Measurements from ENCODE around the gene KRT26.

Gene KRT26

DNA sequence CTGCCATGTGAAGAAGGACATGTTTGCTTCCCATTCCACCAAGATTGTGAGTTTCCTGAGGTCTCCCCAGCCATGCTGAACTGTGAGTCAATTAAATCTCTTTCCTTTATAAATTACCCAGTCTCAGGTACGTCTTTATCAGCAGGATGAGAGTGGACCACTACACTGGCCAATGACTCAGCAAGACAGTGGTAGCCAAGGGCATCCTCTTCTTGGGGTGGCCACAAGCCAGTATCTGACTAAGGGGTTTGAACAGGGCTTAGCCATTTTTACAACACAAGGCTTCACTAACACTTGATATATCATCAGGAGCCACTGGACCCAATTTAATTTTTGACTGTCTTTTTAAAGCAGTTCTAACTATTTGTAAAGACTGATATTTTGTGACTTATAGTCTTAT lies 47.3 kb downstream of the KRT26 start:
- no peak for DNase-seq

GRCh38 chr17:40722241-40722640 lies 49.8 kb downstream of the KRT26 start:
- DNase-seq = no peak

- peak; percentile 17 for DNase-seq
Observed at GRCh38 chr17:40720899-40721298, 51.1 kb downstream of the KRT26 start.

- DNase-seq = no peak
Observed at GRCh38 chr17:40718930-40719329, 53.1 kb downstream of the KRT26 start.

- no peak for DNase-seq
Observed at GRCh38 chr17:40717776-40718175, 54.2 kb downstream of the KRT26 start.
